GM21723 (cell line): ENCODE measurements around the gene GPR173.
A peak's percentile ranks its signal among the peaks of the same experiment; 100 is the strongest.

Source experiments
- ATAC-seq: cut with Tn5 transposase; IDR thresholded peaks from one replicate; pipeline ENCODE4 v1.9.1; 2021; ENCODE audit warnings: mild to moderate bottlenecking, moderate library complexity; ENCODE audit not compliant: unreplicated experiment

Gene GPR173

DNA sequence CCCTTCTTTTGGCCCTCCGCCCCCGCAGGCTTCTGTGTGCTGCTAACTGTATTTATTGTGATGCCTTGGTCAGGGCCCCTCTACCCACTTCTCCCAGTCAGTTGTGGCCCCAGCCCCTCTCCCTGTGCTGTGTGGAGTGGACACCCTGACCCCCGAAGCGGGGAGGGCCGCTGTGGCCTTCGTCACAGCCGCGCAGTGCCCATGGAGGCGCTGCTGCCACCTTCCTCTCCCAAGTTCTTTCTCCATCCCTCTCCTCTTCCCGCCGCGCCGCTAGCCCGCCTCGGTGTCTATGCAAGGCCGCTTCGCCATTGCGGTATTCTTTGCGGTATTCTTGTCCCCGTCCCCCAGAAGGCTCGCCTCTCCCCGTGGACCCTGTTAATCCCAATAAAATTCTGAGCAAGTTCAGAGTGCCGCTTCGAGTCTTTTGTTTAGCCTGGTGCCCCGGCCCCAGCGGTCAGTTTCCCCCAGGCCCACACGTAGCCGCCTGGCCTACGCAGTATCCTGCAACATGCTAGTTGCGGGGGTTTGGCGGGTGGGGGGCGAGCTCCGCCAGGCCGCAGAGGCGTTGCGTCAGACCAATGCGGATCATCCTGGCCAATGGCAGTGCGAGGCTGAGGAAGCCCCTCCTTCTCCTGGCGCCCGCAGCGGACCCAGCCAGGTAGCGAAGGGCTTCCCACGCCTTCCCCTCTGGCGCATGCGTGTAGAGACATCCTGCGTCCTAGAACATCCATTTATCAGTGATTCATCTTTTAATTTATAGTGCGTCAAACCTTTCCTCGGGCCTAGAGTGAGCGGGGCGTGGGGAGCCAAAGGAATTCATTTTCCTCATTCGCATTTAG lies 39.8 kb downstream of the GPR173 start:
- peak; percentile 50 for ATAC-seq

DNA sequence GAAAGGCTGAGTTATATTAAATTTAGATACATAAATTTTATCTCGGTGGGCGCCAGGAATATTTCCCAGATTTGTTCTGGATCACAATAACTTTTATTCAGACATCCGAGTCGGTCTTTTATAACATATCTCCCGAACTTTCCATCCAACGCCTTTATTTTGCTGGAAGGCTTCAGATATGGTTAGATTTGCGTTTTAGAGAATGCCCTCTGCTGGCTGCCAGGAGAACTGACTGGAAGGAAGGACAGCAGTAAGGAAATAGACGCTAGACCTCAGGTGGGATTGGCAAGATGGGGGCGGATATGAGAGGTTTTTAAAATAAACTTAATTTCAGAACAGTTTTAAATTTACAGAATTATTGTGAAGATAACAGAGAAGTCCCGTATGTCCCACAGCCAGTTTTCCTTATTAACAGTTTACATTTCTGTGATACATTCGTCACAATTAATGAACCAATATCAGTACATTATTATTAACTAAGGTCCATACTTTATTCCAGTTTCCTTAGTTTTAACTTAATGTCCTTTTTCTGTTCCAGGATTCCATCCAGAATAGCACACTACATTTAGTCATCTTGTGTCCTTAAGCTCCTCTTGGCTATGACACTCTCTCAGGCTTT lies 40.7 kb downstream of the GPR173 start:
- peak; percentile 34 for ATAC-seq

DNA sequence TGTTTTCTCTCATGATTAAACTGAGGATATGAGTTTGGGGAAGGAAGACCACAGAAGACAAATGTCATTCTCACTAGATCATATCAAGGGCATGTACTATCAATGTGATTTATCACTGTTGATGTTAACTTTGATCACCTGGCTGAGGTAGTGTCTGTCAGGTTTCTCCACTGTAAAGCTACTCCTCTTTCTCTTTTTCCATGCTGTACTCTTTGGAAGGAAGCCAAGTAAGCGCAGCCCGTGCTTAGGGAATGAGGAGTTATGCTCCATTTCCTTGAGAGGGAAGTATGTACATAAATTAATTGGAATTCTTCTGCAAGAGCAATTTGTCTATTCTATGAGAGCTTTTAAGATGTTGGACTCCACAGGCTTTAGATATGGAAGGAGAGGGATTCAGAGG lies 41.3 kb downstream of the GPR173 start:
- ATAC-seq = no peak

DNA sequence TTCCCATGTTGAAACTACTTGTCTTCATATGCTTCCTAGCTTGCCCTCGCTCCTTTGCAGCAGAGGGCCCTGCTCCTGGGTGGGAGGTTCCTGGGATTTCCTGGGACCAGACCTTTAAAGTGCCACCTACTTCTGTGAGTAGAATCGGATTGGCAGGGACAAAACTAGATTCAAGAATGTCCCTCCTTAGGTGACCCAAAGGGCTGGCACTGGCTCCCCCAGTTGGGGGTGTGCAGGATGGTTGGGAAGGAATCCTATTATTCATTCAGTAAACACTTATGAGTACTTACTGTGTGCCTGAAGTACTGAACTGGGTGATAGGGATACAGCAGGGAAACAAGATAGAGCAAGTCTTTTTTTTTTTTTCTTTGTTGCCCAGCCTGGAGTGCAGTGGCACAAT lies 42.8 kb downstream of the GPR173 start:
- no peak for ATAC-seq

DNA sequence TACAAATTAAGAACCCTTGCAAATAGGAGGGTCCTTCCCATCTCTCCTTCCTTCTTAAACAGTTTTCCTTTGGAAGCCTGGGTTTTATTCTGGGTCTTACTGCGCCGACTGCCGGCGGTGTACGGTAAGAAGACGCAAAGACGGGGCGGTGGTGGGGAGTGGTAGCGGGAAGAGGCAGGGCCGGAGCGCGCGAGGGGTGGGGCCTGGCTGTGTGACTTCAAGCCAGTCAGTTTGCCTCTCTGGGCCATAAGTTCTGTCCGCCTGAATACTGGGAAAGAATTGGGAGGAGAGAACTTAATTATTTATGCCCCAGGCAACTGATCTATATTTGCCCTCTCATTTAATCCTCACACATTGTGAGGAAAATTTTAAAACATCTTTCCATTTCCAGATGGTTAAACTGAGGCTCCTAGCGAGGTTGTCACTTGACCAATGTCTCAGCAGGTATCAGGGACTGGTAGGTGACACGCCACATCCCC lies 44.6 kb downstream of the GPR173 start:
- peak; percentile 47 for ATAC-seq

DNA sequence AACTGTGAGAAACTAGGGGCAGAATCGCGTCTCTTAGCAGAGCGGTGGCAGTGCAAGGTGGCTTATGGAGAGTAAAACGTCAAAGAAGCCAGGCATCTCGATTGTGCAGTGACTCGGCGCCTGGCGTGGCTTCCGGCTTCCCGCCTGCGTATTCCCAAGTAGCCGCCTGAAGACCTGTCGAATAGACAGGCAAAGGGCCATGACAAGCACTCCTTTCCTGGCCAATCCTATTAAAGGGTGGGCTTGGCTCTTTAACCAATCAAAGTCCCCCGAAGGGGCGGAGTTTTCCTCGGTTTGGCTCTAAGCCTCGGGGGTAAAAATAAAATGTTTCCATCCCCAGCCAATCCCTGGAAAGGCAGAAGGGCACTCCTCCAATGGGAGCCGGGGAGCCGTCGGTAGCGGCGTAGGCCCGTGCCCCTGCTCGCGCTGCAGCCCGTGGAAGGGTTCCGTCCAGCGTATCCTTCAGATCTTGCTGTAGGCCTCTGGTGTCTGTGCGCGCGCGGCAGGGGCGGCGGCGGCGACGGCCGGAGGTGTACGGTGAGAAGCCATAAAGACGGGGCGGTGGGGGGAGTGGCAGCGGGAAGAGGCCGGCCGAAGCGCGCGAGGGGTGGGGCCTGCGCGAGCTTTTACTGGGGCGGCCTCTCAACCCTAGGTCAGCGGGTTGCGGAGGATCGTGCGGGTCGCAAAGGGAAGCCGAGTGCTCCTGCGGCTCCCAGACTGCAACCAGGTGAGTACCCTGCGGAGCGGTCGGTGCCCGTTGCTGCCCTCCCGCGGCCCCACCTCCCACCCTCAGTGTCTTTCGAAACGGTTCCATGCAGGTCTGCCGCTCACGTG lies 45.4 kb downstream of the GPR173 start, which contains the start of gene KANTR:
Gene KANTR, plus strand, starts transcription at position 395 of the 834 bp plus-strand sequence. CDS start 30,131 bp downstream, outside the sequence.
- ATAC-seq = peak; percentile 85

DNA sequence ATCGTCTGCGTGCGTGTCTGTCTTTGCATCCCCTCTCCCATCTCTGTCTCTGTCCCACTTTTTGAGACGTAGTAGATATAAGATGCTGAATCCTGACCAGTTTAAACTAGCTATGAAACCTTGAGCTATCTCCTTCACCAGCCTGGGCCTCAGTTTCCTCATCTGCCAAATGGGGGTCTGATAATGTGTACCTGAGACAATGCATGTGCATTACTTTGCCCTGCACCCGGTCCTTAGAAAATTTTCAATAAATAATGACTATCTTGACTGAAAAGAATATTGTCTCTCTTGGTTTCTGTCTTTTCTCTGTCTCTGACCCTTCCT lies 46.0 kb downstream of the GPR173 start:
- no peak for ATAC-seq

DNA sequence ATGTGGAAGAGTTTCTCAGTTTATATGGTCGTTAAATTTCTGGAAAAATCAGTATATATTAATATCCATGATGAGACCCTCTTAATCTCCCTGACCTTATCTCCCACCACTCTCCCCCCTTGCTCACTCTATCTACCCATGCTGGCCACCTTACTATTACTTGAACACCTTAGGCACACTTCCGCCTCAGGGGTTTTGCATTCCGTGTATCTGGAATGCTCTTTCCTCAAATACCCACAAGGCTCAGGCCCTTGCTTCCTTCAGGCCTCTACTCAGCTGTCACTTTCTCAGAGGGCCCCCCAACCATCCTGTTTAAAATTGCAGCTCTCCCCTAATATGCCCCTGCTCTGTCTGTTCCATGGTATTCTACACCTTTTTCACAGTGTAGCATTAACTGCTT lies 47.2 kb downstream of the GPR173 start:
- no peak for ATAC-seq

DNA sequence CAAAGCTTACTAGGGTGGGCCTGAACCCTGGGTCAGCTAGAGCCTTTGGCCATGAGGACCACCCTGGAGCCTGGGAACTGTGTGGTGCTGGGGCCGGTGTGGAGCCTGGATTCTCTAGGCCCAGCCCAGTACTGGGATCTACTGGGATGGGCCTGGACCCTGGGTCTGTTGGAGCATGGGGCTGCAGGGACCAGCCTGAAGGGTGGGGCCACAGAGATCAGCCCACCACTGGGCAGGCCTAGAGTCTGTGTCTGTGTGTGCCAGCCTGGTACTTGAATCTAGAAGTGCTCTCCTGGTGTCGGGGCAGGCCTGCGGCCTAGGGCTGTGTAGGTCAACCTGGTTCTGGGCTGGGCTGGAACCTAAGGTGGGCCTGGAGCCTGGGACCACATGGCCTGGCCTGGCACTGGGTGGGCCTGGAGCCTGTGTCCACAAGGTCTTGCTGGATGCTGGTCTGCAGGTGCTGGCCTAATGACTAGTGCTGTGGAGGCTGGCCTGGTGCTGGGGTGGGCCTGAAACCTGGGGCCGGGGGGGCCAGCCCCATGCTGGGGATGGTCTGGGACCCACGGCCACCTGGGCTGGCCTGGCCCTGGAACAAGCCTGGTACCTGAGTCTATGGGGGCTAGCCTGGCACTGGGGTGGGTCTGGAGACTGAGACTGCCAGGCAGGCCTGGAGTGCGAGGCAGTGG lies 66.4 kb downstream of the GPR173 start:
- no peak for ATAC-seq

DNA sequence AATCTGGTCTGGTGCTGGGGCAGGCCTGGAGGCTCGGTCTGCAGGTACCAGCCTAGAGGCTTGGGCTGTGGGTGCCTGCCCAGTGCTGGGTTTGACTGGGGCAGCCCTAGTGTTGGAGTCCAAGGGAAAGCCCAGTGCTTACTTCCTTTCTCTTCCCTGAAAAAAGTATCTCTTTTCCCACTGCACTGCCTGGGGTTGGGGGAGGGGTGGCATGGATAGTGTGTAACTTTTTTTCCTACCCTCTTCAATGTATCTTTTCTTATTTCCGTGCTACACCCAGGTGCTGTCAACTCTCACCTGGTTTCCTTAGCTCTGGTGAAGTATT lies 66.9 kb downstream of the GPR173 start:
- ATAC-seq = no peak

DNA sequence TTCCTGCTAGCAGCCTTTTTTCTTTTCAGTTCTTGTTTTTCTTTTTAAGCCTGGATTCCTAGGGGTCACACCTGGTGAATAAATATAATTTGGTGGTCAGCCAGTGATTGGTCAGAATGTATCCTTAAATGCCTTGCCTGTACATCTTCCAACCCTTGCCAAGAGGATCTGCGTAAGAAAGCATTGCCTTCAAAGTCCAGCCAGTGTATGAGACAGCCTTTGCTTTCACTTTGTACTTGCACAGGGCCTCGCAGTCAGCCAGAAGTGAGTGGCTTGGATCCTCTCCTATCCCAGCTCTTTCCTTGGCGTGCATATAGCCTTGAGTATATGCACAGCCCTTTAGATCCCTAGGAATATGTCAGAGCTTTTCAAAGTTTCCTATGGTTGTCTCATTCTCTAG lies 67.5 kb downstream of the GPR173 start:
- no peak for ATAC-seq

DNA sequence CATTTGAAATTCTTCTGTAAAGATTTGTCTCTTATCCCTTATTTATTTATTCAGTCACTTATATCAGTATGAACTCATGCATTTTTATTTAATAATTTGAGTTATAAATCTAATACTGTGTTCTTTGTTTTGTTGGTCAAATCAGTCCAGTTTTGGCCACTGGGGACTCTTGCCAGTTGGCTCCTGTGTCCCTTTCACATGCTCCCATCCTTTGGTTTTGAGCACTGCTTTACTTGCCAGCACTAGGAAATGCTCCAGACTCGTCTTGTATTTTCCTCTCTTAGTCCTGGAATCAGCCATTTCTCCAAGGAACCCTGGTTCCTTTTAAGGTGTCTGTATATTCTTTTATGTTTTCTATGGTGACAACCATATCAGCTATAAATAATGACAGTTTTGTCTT lies 73.4 kb downstream of the GPR173 start:
- no peak for ATAC-seq

DNA sequence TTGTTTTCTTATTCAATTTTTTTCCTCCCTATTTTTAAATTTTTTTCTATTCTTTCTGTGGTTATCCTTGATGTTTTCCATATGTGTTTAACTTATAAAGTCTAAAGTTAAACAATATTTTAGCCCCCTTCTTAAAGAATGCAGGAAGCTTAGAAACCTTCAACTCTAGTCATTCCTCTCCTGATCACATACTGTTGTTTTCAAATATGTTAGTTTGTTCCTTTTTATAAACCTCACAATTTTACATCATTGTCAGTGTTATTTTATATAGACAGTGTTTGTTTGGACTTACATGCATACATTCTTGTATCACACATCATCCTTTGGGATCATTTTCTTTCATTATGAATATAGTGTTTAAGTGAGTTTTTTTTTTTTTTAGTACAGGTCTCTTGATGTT lies 76.9 kb downstream of the GPR173 start:
- no peak for ATAC-seq

DNA sequence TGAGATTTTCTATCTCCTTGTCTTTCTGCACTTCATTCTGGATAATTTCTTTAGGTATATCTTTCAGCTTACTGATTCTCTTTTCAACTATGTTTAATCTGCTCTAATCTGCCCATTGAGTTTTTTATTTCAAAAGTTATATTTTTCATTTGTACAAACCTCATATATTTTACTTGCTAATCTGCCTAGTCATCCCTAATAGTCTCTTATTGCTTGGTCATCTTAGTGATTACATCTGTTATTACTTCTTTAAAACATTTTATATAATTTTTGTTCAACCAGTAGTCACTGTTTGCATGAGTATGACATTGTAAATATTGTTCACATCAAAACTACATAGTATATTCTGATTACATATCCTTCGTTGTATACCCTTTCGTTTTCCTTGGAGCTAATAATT lies 77.8 kb downstream of the GPR173 start:
- ATAC-seq = no peak

DNA sequence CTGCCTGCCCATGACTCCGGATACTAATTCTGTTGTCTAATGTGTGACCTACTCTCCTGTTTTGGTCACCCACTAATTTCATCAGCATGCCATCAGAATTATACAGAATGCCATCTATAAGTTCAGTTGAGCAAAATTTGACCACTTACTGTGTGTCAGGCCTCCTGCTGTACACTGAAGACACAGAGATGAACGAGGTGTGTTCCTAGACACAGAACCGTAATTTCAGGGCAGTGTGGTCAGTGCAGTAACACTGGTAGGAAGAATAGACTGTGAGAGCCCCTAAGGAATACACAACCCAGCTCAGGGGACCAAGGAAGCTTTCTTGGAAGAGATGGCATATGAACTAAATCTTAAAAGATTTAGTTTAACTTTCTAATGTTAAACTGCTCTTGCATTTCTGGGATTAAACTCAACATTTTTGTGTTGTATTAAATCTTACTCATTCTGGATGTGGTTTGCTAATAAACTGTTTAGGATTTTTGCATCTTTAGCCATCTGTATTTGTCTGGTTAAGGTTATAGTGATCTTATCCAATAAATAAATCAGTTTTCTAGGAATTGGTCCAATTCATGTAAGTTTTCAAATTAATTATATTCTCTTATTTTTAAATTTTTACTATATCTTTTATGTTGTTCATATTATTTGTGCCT lies 79.6 kb downstream of the GPR173 start:
- ATAC-seq = no peak
